Hepatocyte (in vitro differentiated cells): ENCODE measurements around the gene ZNF225. TPM values are rescaled to one million over a fixed set of nuclear protein-coding genes. Genes with fewer than 3 reads are reported as not detected.

Experiments used
- DNase-seq: peaks from one replicate; pipeline ENCODE4 v3.0.0-alpha.2; 2016; ENCODE audit warnings: low spot score
- H2AFZ ChIP-seq: fragments of 200-600 bp; sonication (generic); 2 replicates; pipeline ENCODE4 v1.6.0; 2016; ENCODE audit warnings: antibody characterized with exemption, mild to moderate bottlenecking
- H3K27ac ChIP-seq: fragments of 200-600 bp; sonication (generic); 2 replicates; pipeline ENCODE4 v1.5.1; 2016; ENCODE audit warnings: mild to moderate bottlenecking
- H3K27me3 ChIP-seq: fragments of 200-600 bp; sonication (generic); 2 replicates; pipeline ENCODE4 v1.6.1; 2016
- H3K36me3 ChIP-seq: fragments of 200-600 bp; sonication (generic); replicated peaks from 2 replicates; pipeline ENCODE4 v1.5.1; 2016; ENCODE audit warnings: low read depth; ENCODE audit not compliant: insufficient read depth
- H3K4me1 ChIP-seq: fragments of 200-600 bp; sonication (generic); 2 replicates; pipeline ENCODE4 v1.5.1; 2016; ENCODE audit warnings: mild to moderate bottlenecking, moderate library complexity; ENCODE audit not compliant: insufficient read depth
- H3K4me2 ChIP-seq: fragments of 200-600 bp; sonication (generic); 2 replicates; pipeline ENCODE4 v1.6.0; 2016
- H3K4me3 ChIP-seq: fragments of 200-600 bp; sonication (generic); 2 replicates; pipeline ENCODE4 v1.5.1; 2016; ENCODE audit warnings: mild to moderate bottlenecking
- H3K79me2 ChIP-seq: fragments of 200-600 bp; sonication (generic); 2 replicates; pipeline ENCODE4 v1.6.0; 2017; ENCODE audit warnings: mild to moderate bottlenecking
- H3K9me2 ChIP-seq: fragments of 200-600 bp; sonication (generic); replicated peaks from 2 replicates; pipeline ENCODE4 v1.6.0; 2017; ENCODE audit warnings: mild to moderate bottlenecking; ENCODE audit not compliant: insufficient read depth
- H3K9me3 ChIP-seq: fragments of 200-600 bp; sonication (generic); 2 replicates; pipeline ENCODE4 v1.5.1; 2016; ENCODE audit warnings: low read depth, mild to moderate bottlenecking
- H4K20me1 ChIP-seq: fragments of 200-600 bp; sonication (generic); 2 replicates; pipeline ENCODE4 v1.6.0; 2016; ENCODE audit warnings: mild to moderate bottlenecking; ENCODE audit not compliant: insufficient read depth, poor library complexity, severe bottlenecking
- CTCF ChIP-seq: fragments of 200-600 bp; sonication (generic); IDR thresholded peaks from 2 replicates; pipeline ENCODE4 v1.5.1; 2016; ENCODE audit warnings: antibody characterized with exemption, mild to moderate bottlenecking; ENCODE audit not compliant: poor library complexity
- EZH2 ChIP-seq: fragments of 200-600 bp; sonication (generic); IDR thresholded peaks from 2 replicates; pipeline ENCODE4 v1.6.1; 2016; ENCODE audit warnings: antibody characterized with exemption, mild to moderate bottlenecking, borderline replicate concordance
- EZH2phosphoT487 ChIP-seq: fragments of 200-600 bp; sonication (generic); IDR thresholded peaks from one replicate; pipeline ENCODE4 v1.6.1; 2018; ENCODE audit warnings: antibody characterized with exemption, mild to moderate bottlenecking, low read depth, moderate library complexity; ENCODE audit not compliant: unreplicated experiment, severe bottlenecking
- WGBS: methylation state at CpG from one replicate; pipeline ENCODE4 v1.1.6; 2016; ENCODE audit warnings: low lambda C conversion rate; ENCODE audit errors: missing lambda C conversion rate; 5-methylcytosine and 5-hydroxymethylcytosine counted together
- polyA plus RNA-seq: library from polyadenylated mRNA; unstranded; fragments of >200 nt; fragmentation: Nextera tagmentation; extraction: Ambion mirVana; gene quantifications from 2 replicates; pipeline ENCODE4 v1.2.1, GENCODE V29; 2016
- total RNA-seq: library from RNA; depleted of rRNA; stranded (reverse); fragments of >200 nt; gene quantifications from 2 replicates; pipeline ENCODE4 v1.2.3, GENCODE V29; 2014

The ZNF225 gene
- total and polyA plus RNA-seq, 2 experiments from 2014 or later: 2.9 to 4.1 TPM

- H3K9me2 ChIP-seq: no peaks in the 10 kb centered on the region
- H3K4me3 ChIP-seq: no peak overlapping the region
- H3K4me1 ChIP-seq: peaks cover 2% of the 10 kb centered on the region
- no peaks in the 10 kb centered on the region for H4K20me1 ChIP-seq
- no peaks in the 10 kb centered on the region for H3K27me3 ChIP-seq
- H3K79me2 ChIP-seq: peaks cover 8% of the 10 kb centered on the region
- TF ChIP-seq CTCF (no peak), EZH2 (no peak), EZH2phosphoT487 (no peak)
- DNase-seq: no peak
- H3K4me2 ChIP-seq: no peak overlapping the region
- peaks cover 35% of the 10 kb centered on the region for H3K9me3 ChIP-seq
- no peak overlapping the region for H3K27ac ChIP-seq
- H3K36me3 ChIP-seq: peaks cover 16% of the 10 kb centered on the region
- no peak overlapping the region for H2AFZ ChIP-seq
Observed at GRCh38 chr19:44109458-44109857, 3.7 kb upstream of the ZNF225 start.

GRCh38 chr19:44111910-44112463 is 1.2 kb upstream of the ZNF225 start:
- Histone ChIP-seq H2AFZ (peak overlapping the region; percentile 41), H3K27me3 (no peaks in the 10 kb centered on the region), H3K36me3 (peaks cover 5% of the 10 kb centered on the region), H3K4me3 (peak overlapping the region; percentile 32), H3K79me2 (peaks cover 18% of the 10 kb centered on the region), H3K9me3 (peaks cover 21% of the 10 kb centered on the region), H3K4me2 (peak overlapping the region; percentile 78), H4K20me1 (no peaks in the 10 kb centered on the region), H3K27ac (peak overlapping the region; percentile 81), H3K9me2 (no peaks in the 10 kb centered on the region), H3K4me1 (peaks cover 5% of the 10 kb centered on the region)
- 20% methylated on average over 17 of the region's 17 CpGs for WGBS
- DNase-seq: peak; percentile 85
- TF ChIP-seq CTCF (no peak), EZH2 (no peak), EZH2phosphoT487 (no peak)

- Histone ChIP-seq H3K4me3 (peak overlapping the region; percentile 32), H2AFZ (peak overlapping the region; percentile 32), H3K9me2 (no peaks in the 10 kb centered on the region), H3K36me3 (no peaks in the 10 kb centered on the region), H3K9me3 (peaks cover 13% of the 10 kb centered on the region), H3K27me3 (no peaks in the 10 kb centered on the region), H4K20me1 (no peaks in the 10 kb centered on the region), H3K4me1 (peaks cover 5% of the 10 kb centered on the region), H3K27ac (peak overlapping the region; percentile 71), H3K4me2 (peak overlapping the region; percentile 78), H3K79me2 (peaks cover 18% of the 10 kb centered on the region)
- WGBS: 1% methylated on average over 11 of the region's 11 CpGs
- TF ChIP-seq EZH2phosphoT487 (no peak), CTCF (no peak), EZH2 (no peak)
- DNase-seq: no peak
Observed at GRCh38 chr19:44112802-44113137, 429 bp upstream of the ZNF225 start.
